GM12878 (cell line): ENCODE measurements around the gene PRX. TPM values are rescaled to one million over a fixed set of nuclear protein-coding genes. Genes with fewer than 3 reads are reported as not detected.

ENCODE experiments used
- ATAC-seq: fragments of 200-7000 bp; cut with Tn5 transposase; 3 replicates; pipeline ENCODE4 v1.9.1; 2020; ENCODE audit warnings: mild to moderate bottlenecking, moderate library complexity
- BruUV-seq: library from RNA; stranded (reverse); fragments of 400-500 nt; replicated peaks from 2 replicates; lab custom pipeline; 2021; lab: Mats Ljungman, UMichigan
- CTCF ChIA-PET: fragments of 300-600 bp; sonication (Branson Sonifier 250); formaldehyde crosslinking; extraction: SDS; loops from one replicate; lab custom pipeline; 2021; ENCODE audit warnings: inconsistent platforms; lab: Yijun Ruan, JAX
- POLR2A ChIA-PET: fragments of 350-600 bp; formaldehyde crosslinking; extraction: SDS; loops from one replicate; lab custom pipeline; 2021; ENCODE audit warnings: inconsistent platforms; lab: Charles Lee
- RAD21 ChIA-PET: fragments of 300-600 bp; sonication (Branson Sonifier 250); formaldehyde crosslinking; loops from one replicate; lab custom pipeline; 2023; ENCODE audit warnings: antibody characterized with exemption; ENCODE audit not compliant: unreplicated experiment; lab: Charles Lee
- SMC1A ChIA-PET: fragments of 300-600 bp; sonication (Branson Sonifier 250); formaldehyde crosslinking; loops from one replicate; lab custom pipeline; 2023; ENCODE audit not compliant: unreplicated experiment, uncharacterized antibody; lab: Charles Lee
- DNase-seq: peaks from one replicate; pipeline ENCODE4 v3.0.0-alpha.2; 2011; ENCODE audit warnings: low read depth, low spot score
- FAIRE-seq: peaks from 3 replicates; lab custom pipeline; 2011; peaks lifted over from hg19 to GRCh38; lab: Jason Lieb, UNC
- H2AFZ ChIP-seq: 2 replicates; pipeline ENCODE4 v1.6.0; 2011; ENCODE audit warnings: low read depth, low read length, control low read depth; ENCODE audit not compliant: control insufficient read depth
- H3K27ac ChIP-seq: 2 replicates; pipeline ENCODE4 v1.5.1; 2011; ENCODE audit warnings: control low read depth; ENCODE audit not compliant: control insufficient read depth, insufficient read depth
- H3K27me3 ChIP-seq, 2 experiments: replicated peaks in 1 of 2; 2 replicates each; pipeline versions ENCODE4 v1.6.0 to v1.6.1; 2011; ENCODE audit warnings: low read length in 1 of 2; ENCODE audit not compliant: control insufficient read depth in 2 of 2, insufficient read depth in 2 of 2
- H3K36me3 ChIP-seq, 2 experiments: 2 replicates each; pipeline ENCODE4 v1.5.1; 2011; ENCODE audit warnings: low read length in 1 of 2; ENCODE audit not compliant: control insufficient read depth in 2 of 2, insufficient read depth in 2 of 2
- H3K4me1 ChIP-seq: 2 replicates; pipeline ENCODE4 v1.6.1; 2011; ENCODE audit warnings: mild to moderate bottlenecking, low read length, moderate library complexity, mixed read lengths; ENCODE audit not compliant: control insufficient read depth, insufficient read depth
- H3K4me2 ChIP-seq: 2 replicates; pipeline ENCODE4 v1.6.0; 2011; ENCODE audit warnings: control low read depth; ENCODE audit not compliant: control insufficient read depth, insufficient read depth
- H3K4me3 ChIP-seq: fragments of 200-600 bp; sonication (generic); 2 replicates; pipeline ENCODE4 v1.5.1; 2016
- H3K79me2 ChIP-seq: 2 replicates; pipeline ENCODE4 v1.6.0; 2011; ENCODE audit warnings: low read length; ENCODE audit not compliant: control insufficient read depth, insufficient read depth
- H3K9ac ChIP-seq: 2 replicates; pipeline ENCODE4 v1.8.0; 2011; ENCODE audit warnings: low read length, control low read depth, mixed read lengths; ENCODE audit not compliant: control insufficient read depth, insufficient read depth
- H3K9me3 ChIP-seq: replicated peaks from 3 replicates; pipeline ENCODE4 v1.5.1; 2011; ENCODE audit warnings: mild to moderate bottlenecking, low read length; ENCODE audit not compliant: control insufficient read depth, insufficient read depth
- H4K20me1 ChIP-seq: 2 replicates; pipeline ENCODE4 v1.6.0; 2011; ENCODE audit not compliant: control insufficient read depth, insufficient read depth
- BCLAF1 ChIP-seq: fragments of 450-650 bp; IDR thresholded peaks from 2 replicates; pipeline ENCODE4 v1.6.1; 2017; ENCODE audit warnings: antibody characterized with exemption, mild to moderate bottlenecking, moderate library complexity
- CTCF ChIP-seq, 3 experiments: IDR thresholded peaks in 2 of 3; conservative IDR thresholded peaks in 1 of 3; 2 replicates each; pipeline ENCODE4 v1.5.1; 2011; ENCODE audit warnings: low read depth in 3 of 3, low read length in 3 of 3, mild to moderate bottlenecking in 3 of 3, control low read depth in 2 of 3, moderate library complexity in 2 of 3, inconsistent platforms in 1 of 3, mixed read lengths in 1 of 3; ENCODE audit not compliant: control insufficient read depth in 2 of 3, insufficient read depth in 1 of 3; ENCODE audit errors: extremely low read depth in 1 of 3
- EED ChIP-seq: sonication (generic); IDR thresholded peaks from 2 replicates; pipeline ENCODE4 v1.6.1; 2016; ENCODE audit warnings: antibody characterized with exemption, low read depth
- ELK1 ChIP-seq: IDR thresholded peaks from 2 replicates; pipeline ENCODE4 v1.6.1; 2012; ENCODE audit warnings: low read depth, low read length, improper control_type of control experiment
- EP300 ChIP-seq, 2 experiments: fragments of 150-350 bp in 1 of 2; IDR thresholded peaks; 2 replicates each; pipeline ENCODE4 v1.6.1; 2011 to 2012; ENCODE audit warnings: low read depth in 2 of 2, low read length in 2 of 2, borderline replicate concordance in 1 of 2, improper control_type of control experiment in 1 of 2, inconsistent platforms in 1 of 2; ENCODE audit not compliant: control insufficient read depth in 1 of 2
- FOS ChIP-seq: IDR thresholded peaks from 3 replicates; pipeline ENCODE4 v1.6.1; 2011; ENCODE audit warnings: borderline replicate concordance; ENCODE audit not compliant: insufficient read length; ENCODE audit errors: extremely low read depth
- GATAD2B ChIP-seq: fragments of 450-650 bp; conservative IDR thresholded peaks from 2 replicates; pipeline ENCODE4 v1.6.1; 2017; ENCODE audit warnings: low read depth, mild to moderate bottlenecking, moderate library complexity
- JUND ChIP-seq: IDR thresholded peaks from 2 replicates; pipeline ENCODE4 v1.6.1; 2012; ENCODE audit warnings: low read depth, mild to moderate bottlenecking, low read length, improper control_type of control experiment, moderate library complexity
- NBN ChIP-seq: fragments of 450-650 bp; IDR thresholded peaks from 2 replicates; pipeline ENCODE4 v1.6.1; 2016
- POLR2A ChIP-seq: IDR thresholded peaks from 2 replicates; pipeline ENCODE4 v1.6.1; 2011; ENCODE audit warnings: low read depth, mild to moderate bottlenecking, low read length
- POU2F2 ChIP-seq: IDR thresholded peaks from 3 replicates; pipeline ENCODE4 v1.6.1; 2011; ENCODE audit warnings: low read depth, mild to moderate bottlenecking, low read length, borderline replicate concordance
- RCOR1 ChIP-seq: conservative IDR thresholded peaks from 2 replicates; pipeline ENCODE4 v1.6.1; 2012; ENCODE audit warnings: low read depth, low read length, improper control_type of control experiment
- SMC3 ChIP-seq: IDR thresholded peaks from 2 replicates; pipeline ENCODE4 v1.6.1; 2011; ENCODE audit warnings: low read length, improper control_type of control experiment, borderline replicate concordance
- SREBF2 ChIP-seq: IDR thresholded peaks from 2 replicates; pipeline ENCODE4 v1.6.1; 2012; ENCODE audit warnings: mild to moderate bottlenecking, low read length
- WRNIP1 ChIP-seq: IDR thresholded peaks from 2 replicates; pipeline ENCODE4 v1.6.1; 2011; ENCODE audit warnings: low read depth, low read length, improper control_type of control experiment, borderline replicate concordance
- ZSCAN29 ChIP-seq: fragments of 450-650 bp; IDR thresholded peaks from 2 replicates; pipeline ENCODE4 v1.6.1; 2017; ENCODE audit warnings: mild to moderate bottlenecking, moderate library complexity
- WGBS: methylation state at CpG from one replicate; pipeline ENCODE4 v1.1.6; 2016; ENCODE audit warnings: low lambda C conversion rate; ENCODE audit not compliant: insufficient replicate concordance, insufficient coverage; ENCODE audit errors: missing lambda C conversion rate; 5-methylcytosine and 5-hydroxymethylcytosine counted together
- in situ Hi-C: fragments of 300-500 bp; cut with MboI; formaldehyde crosslinking; loops from 9 replicates; pipeline ENCODE4 v1.14.3; 2018; ENCODE audit warnings: mixed read lengths
- intact Hi-C: fragments of 100-400 bp; cut with micrococcal nuclease; formaldehyde crosslinking; loops from one replicate; pipeline ENCODE4 v1.14.2; 2022; ENCODE audit not compliant: unreplicated experiment
- polyA plus RNA-seq, 11 experiments: library from polyadenylated mRNA; depleted of rRNA in 4 of 11; unstranded in 6 of 11; stranded (reverse) in 5 of 11; fragments of >200 nt; fragmentation: Nextera tagmentation in 4 of 11; fragmentation: Illumina TruSeq in 1 of 11; extraction: Ambion mirVana in 4 of 11; extraction: Trizol in 1 of 11; gene quantifications; 1 replicate in 1 of 11; 2 replicates in 10 of 11; pipeline versions ENCODE4 v1.2.1 to v1.2.3, GENCODE V29; 2011 to 2016; ENCODE audit warnings: inconsistent platforms in 2 of 11, missing spikeins in 2 of 11, low read depth in 1 of 11
- total RNA-seq, 4 experiments: library from RNA; depleted of rRNA in 3 of 4; stranded (reverse); fragments of >200 nt in 3 of 4; fragmentation: Illumina TruSeq in 1 of 4; extraction: Trizol in 1 of 4; gene quantifications; 2 replicates each; pipeline versions ENCODE4 v1.2.1 to v1.2.3, GENCODE V29; 2013 to 2021

PRX gene
- total and polyA plus RNA-seq, 10 of the 15 experiments (the other 5 are each of a cell fraction or from before 2014, with no cell fraction given), result 0.02 to 1.4 (median 0.54) TPM; not detected in 1

DNA sequence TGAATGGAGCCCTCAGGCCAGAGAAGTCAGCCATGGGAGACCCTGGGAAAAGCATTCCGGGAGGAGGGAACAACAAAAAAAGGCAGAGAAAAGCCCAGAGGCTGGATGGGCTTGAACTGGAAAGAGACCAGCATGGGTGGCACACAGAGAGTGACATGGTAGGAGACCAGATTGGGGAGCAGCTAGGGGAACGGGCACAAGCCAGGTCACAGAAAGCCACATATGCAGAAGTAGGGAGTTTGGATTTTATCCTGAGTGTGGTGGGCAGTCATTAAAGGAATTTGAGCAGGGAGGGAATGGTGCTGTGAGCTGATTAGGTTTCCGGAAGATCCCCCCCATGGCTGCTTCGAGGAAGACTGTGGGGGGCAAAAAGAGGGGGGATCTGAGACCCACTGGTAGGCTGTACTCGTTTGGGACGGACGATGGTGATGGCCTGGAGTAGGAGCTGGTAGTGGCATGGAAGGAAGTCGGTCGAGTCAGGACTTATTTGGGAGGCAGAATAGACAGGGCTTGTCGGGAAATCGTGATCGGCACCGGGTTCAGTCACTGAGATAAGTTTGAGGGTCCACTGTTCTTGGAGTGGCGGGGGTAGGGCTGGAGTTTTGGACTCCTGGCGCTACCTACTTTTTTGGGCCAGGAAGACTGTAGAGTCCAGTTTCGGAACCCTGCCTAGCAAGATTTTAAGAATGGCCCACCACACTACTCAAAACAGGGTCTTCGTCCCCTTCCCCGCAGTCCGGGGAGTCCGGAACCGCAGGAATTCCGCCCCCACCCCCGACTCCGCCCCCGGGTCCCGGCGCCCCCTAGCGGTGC is 11.7 kb upstream of the PRX start (continued):
- TF ChIP-seq CTCF (IDR thresholded peaks at IDR 0.05 in 2 of 3, conservative IDR thresholded peaks at IDR 0.05 in 1 of 3; ENCODE audit: control insufficient read depth in 2 of 3, extremely low read depth in 1 of 3, insufficient read depth in 1 of 3, low read depth in 3 of 3, low read length in 3 of 3), result no peak
- peak; percentile 48 for TF ChIP-seq EED
- peak; percentile 65; the same call in 1 of the 2 replicates for TF ChIP-seq NBN

DNA sequence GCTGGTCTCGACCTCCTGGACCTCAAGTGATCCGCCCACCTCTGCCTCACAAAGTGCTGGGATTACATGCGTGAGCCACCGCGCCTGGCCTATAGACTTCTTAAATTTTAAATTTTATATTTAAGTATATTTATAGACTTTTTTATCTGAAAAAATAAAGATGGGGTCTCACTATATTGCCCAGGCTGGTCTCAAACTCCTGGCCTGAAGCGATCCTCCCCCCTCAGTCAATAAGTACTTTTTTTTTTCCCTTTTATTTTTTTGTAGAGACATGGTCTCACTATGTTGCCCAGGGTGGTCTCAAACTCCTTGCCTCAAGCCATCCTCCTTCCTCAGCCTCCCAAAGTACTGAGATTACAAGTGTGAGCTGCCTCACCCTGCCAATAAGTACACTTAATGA is 10.8 kb upstream of the PRX start:
- no peak overlapping the region for H2AFZ ChIP-seq
- RAD21 ChIA-PET, result interaction anchor here (0.7 to 2.0 kb wide), 7 partner anchors 12 to 119 kb away, joined by 3 to 9 read pairs (median 4); partner anchors contain the start of genes BLVRB, PLD3 and SERTAD3
- peaks cover 27% of the 10 kb centered on the region for H3K79me2 ChIP-seq
- H4K20me1 ChIP-seq, result no peaks in the 10 kb centered on the region
- H3K27me3 ChIP-seq, result no peaks in the 10 kb centered on the region
- peaks cover 0 to 6% of the 10 kb centered on the region in 2 experiments; a peak in 2 of 4 replicates for H3K36me3 ChIP-seq
- no peak overlapping the region for H3K27ac ChIP-seq
- intact Hi-C loops, result no loop called here
- CTCF ChIA-PET, result interaction anchor here (1.1 to 7.1 kb wide), 9 partner anchors 10 to 182 kb away, joined by 3 to 67 read pairs (median 7); partner anchors contain the start of gene BLVRB
- no peak for FAIRE-seq
- DNase-seq, result no peak
- no peak overlapping the region for H3K4me3 ChIP-seq
- in situ Hi-C loops, result no loop called here
- POLR2A ChIA-PET, result interaction anchor here (0.7 to 5.5 kb wide), 7 partner anchors 9 to 40 kb away, joined by 3 to 55 read pairs (median 5); partner anchors contain the start of gene SERTAD3
- over 99% methylated on average over 6 of the region's 6 CpGs for WGBS
- no peaks in the 10 kb centered on the region for H3K9me3 ChIP-seq
- ATAC-seq, result no peak
- SMC1A ChIA-PET, result interaction anchor here (1.0 to 1.6 kb wide), 3 partner anchors 10 to 20 kb away, joined by 3 to 6 read pairs (median 6); partner anchors contain the start of gene SERTAD3
- peak overlapping the region; percentile 38; the same call in 1 of the 2 replicates for H3K4me2 ChIP-seq
- no TSS peak for BruUV-seq
- no peaks in the 10 kb centered on the region; the same call in 1 of the 2 replicates for H3K4me1 ChIP-seq
- no peak overlapping the region for H3K9ac ChIP-seq
- no peak for TF ChIP-seq ZSCAN29
- no peak for TF ChIP-seq GATAD2B
- TF ChIP-seq ELK1, result no peak
- no peak for TF ChIP-seq FOS
- TF ChIP-seq POU2F2, result no peak
- TF ChIP-seq SREBF2, result no peak
- no peak for TF ChIP-seq RCOR1
- no peak for TF ChIP-seq POLR2A
- TF ChIP-seq EP300 (IDR thresholded peaks at IDR 0.05; ENCODE audit: borderline replicate concordance in 1 of 2, control insufficient read depth in 1 of 2, low read depth in 2 of 2, low read length in 2 of 2), result no peak
- no peak for TF ChIP-seq SMC3
- TF ChIP-seq JUND, result no peak
- TF ChIP-seq BCLAF1, result no peak
- TF ChIP-seq WRNIP1, result no peak
